ENCODE data around the gene ARHGAP27. TPM values are rescaled to one million over a fixed set of nuclear protein-coding genes. Genes with fewer than 3 reads are reported as not detected.

ARHGAP27 gene
- total RNA-seq, 1 donor from 2014 or later, result 27.3 TPM

- DNase-seq (ENCODE audit: low spot score), result no peak
Observed at GRCh38 chr17:45410144-45411091, 22.3 kb downstream of the ARHGAP27 start.

DNA sequence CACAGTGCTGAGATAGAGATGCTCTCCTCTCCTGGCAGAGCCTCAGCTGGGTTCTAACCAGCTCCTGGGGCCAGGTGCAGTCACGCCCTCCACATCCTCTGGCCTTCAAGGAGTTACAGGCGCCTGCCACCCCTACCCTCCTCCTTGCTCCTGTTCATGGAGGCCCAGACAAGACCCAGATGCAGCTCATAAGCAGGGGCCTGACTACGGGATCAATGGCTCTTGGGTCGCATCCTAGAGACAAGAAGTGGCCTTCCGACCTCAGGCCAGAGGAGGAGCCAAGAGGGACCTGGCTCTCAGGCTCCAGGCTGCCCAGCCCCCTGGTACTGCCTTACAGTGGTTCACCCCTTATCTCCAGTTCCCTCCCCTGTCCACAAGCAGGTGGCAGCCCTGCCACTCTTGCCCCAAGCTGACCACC is 23.0 kb downstream of the ARHGAP27 start:
- DNase-seq (ENCODE audit: low spot score), result no peak

GRCh38 chr17:45408611-45409421 is 23.9 kb downstream of the ARHGAP27 start:
- DNase-seq (ENCODE audit: low spot score), result no peak

DNA sequence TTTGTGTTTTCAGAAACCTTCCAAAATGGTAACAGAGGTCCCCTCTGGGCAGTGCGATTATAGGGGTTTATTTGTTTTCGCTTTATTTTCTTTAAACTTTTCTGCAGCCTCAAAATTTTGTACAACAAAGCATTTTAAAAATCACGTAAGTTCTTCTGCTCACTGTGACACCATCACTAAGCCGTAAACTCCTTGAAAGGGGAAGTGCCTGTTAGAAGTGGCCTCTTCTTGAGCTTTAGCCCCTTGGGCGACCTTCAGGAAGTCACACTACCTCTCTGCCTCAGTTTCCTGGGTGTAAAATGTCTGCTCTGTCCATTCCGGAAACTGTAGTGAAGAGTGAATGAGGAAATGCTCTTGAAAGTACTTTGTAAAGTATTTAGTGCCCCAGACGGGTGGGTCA is 26.6 kb downstream of the ARHGAP27 start:
- DNase-seq (ENCODE audit: low spot score), result no peak

GRCh38 chr17:45405250-45406086 is 27.2 kb downstream of the ARHGAP27 start:
- no peak for DNase-seq (ENCODE audit: low spot score)

DNA sequence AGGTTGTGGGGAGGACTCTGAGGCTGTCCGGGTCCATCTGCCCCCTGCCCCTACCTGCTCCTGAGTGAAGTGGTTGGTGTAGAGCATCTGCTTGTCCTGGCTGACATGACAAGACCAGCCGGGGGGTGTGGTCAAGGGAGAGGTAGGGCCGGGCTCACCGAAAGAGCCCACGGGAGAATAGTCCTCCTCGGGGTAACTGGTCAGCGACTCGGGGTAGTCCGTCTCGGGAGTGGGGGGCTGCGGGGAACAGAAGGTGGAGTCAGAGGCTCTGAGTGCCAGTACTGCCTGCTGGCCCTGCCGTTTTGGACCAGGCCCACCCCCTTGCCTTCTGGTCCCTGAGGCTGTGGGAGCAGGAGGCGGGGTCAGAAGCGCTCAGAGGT is 27.8 kb downstream of the ARHGAP27 start:
- no peak for DNase-seq (ENCODE audit: low spot score)

GRCh38 chr17:45403906-45404490 is 28.7 kb downstream of the ARHGAP27 start:
- DNase-seq (ENCODE audit: low spot score), result no peak

- no peak for DNase-seq (ENCODE audit: low spot score)
Observed at GRCh38 chr17:45402916-45403315, 29.8 kb downstream of the ARHGAP27 start.

GRCh38 chr17:45398800-45399199 is 33.9 kb downstream of the ARHGAP27 start:
- DNase-seq (ENCODE audit: low spot score), result no peak

- DNase-seq (ENCODE audit: low spot score), result no peak
Observed at GRCh38 chr17:45397796-45398195, 34.9 kb downstream of the ARHGAP27 start.

GRCh38 chr17:45396496-45397205 is 36.0 kb downstream of the ARHGAP27 start:
- no peak for DNase-seq (ENCODE audit: low spot score)

DNA sequence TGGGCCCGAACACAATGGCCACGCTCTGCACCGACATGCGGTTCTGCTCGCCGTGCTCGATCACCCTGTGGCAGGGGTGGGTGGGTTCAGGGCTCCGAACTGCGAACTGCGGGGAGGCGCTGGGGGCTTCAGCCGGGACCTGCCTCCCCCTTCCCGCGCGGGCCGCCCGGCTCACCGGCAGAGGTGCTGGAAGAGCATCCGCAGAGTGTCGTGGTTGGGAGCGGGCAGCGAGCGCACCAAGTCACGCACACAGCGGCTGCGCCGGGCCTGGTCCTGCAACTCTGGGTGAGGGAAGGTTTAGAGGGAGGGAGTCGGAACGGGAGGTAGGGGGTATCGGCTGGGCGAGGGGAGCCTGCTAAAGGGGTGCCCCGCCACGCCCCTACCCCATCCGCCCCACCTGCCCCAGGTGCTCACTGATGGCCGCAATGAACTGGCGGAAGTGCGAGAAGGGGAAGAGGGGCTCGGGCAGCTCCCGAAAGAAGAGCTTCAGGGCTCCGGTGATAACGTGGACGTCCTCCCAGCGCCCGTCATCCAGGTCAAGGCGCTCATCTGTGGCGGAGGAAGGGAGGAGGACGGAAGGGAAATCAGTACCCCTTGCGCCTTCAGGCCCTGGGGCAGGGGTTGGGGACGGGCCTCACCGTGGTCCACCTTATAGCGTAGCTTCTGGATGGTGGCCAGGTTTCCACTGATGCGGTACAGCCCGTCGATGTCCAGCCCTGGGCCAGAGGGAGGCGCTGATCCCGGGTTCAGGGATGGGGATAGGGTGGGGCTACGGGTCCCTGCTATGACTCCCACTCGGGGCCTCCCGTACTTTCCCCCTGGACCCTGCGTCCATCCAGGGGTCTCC is 36.9 kb downstream of the ARHGAP27 start:
- DNase-seq (ENCODE audit: low spot score), result no peak

DNA sequence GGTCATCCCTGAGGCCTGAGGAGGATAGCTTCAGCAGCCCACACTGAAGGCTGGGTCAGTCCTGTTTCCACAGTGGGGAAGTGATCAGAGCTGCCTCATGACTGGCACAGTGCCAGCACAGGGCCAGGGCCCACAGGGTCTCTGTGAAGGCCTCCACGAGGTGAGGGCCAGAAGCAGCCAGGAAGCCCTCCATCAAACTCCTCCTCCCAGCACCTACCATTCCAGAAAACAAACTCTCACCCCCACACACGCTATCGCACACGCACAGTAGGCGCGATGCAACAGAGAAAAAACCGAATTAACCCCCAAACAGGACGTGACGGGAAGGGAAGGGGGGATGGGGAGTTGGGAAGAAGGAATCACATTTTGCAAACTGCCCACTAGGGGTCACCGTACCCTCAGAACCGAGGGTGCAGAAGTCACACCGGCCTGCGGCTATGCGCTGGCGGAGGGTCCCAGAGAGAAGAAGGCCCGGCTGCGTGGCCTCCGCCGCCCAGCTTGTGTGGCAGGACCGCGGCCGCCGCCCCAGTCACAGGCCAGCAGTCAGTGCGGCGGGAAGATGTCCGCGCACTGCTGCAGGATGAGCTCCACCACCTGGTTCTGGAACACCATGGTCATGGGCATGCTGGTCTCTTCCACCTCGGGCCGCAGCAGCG is 37.6 kb downstream of the ARHGAP27 start:
- no peak for DNase-seq (ENCODE audit: low spot score)

DNA sequence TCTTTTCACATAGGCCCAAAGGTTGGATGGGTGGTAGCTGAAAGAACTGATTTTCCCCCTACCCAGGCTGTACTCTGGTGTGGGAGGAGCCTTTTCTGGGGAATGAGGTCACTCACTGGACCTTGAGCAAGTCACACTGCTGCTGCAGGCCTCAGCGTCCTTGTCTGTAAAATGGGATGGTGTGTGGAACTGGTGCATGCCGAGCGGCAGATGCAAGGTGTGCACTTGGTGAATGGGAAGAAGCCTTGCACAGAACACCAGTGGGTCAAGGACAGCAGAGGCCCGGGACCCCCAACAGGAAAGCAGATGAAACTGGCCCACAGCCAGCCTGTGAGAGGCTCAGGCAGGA is 38.1 kb downstream of the ARHGAP27 start:
- DNase-seq (ENCODE audit: low spot score), result no peak

DNA sequence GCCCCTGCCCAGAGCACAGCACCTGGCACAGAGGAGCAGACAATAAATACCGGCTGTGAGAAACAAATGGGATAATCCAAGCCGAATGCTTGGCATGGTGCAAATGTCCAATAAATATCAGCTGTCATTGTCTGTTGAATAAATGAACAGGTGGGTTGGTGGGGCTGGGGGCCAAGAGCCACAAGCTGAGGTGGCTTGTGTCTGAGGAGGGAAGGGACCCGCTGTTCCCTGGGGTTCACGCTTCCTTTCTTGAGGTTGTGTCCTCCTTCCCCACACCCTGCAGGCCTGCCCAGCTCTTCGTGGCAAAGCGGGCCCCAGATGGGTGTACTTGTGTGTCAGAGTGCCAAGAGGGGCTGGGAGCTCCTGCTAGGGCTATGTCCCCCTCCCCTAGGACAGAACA is 38.6 kb downstream of the ARHGAP27 start:
- no peak for DNase-seq (ENCODE audit: low spot score)

DNA sequence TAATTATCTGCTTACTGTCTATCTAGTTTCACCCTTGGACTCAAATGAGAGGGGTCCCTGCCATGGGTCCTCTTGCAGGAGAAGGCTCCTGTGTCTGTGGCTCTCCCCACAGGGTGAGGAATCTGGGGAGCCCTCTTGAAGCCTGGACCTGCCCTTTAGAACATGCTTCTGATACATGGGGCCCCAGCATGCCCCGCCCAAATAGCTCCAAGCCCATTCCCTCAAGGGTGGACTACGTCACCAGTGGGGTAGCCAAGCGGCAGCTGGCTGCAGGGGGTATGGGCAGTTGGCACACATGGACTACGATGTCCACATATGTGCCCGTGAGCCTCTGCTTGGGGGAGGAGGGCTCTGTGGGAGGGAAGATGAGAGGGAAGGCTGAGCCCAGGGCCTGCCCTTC is 39.3 kb downstream of the ARHGAP27 start:
- DNase-seq (ENCODE audit: low spot score), result no peak

- no peak for DNase-seq (ENCODE audit: low spot score)
Observed at GRCh38 chr17:45391918-45392317, 40.8 kb downstream of the ARHGAP27 start.

DNA sequence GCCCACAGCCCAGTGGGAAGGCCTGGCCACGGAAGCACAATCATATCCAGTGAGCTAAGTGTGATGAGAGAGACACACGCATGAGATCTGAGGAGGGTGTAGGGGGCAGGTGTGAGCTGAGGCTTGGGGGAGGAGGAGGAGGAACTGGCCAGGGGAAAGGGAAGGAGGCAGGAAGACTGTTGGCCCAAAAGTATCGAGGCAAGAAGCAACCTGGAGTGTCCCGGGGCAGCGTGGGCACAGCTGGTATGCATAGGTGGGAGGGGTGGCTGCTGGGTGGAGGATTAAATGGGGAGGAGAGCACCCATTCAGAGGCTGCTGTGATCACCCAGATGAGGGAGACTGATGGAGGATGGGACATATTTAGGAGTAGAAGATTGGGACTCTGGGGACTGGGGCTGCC is 41.4 kb downstream of the ARHGAP27 start:
- no peak for DNase-seq (ENCODE audit: low spot score)

- DNase-seq (ENCODE audit: low spot score), result no peak
Observed at GRCh38 chr17:45389354-45389753, 43.3 kb downstream of the ARHGAP27 start.
